Measurements from ENCODE around the gene RAB34. TPM values are rescaled to one million over a fixed set of nuclear protein-coding genes. Genes with fewer than 3 reads are reported as not detected.
A peak's percentile ranks its signal among the peaks of the same experiment; 100 is the strongest.

Gene RAB34
- total RNA-seq, 1 experiment from 2014 or later = 284 TPM

DNA sequence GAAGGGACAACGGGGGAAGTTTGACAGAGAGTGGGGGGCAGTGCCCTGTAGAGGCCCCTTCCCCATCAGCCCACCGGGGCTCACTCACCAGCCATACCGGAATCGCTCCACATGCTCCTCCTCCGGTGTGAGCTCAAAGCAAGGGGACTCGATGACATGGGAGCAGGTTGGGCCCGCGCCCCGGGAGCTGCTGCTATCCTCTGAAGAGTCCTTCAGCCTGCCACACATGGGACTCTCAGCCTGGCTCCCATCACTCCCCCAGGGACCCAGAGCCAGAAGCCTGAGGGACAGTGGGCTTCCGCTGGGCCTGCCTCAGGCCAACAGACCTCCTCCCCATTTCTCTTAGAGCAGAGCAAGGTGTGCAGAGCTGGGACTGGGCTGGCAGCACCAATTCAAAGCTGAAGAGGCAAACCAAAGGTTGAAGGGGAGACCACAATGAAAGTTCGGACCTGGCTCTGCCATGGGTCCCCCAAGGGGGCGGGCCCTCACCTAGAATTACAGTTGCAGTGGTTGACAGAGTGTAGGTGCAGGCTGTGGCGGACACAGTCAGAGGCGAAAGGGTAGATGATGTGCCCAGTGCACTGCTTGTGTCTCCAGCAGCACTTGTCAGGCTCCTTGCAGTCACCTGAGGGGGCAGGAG lies 13.3 kb downstream of the RAB34 start:
- ChIA-PET POLR2A (interaction anchor here (0.5 kb wide), 1 partner anchor 28 kb away, joined by 6 read pairs; no protein-coding TSS in a partner anchor), CTCF (no interaction called here)
- no peaks in the 10 kb centered on the region for H3K9me3 ChIP-seq (ENCODE audit: control insufficient read depth, insufficient read depth, low read depth, low read length)
- in situ Hi-C loops (cut with HindIII; ENCODE audit: low pct_unique_long_range_greater_than_20kb, low sequenced_read_pairs) (no loop called here), intact Hi-C loops (cut with micrococcal nuclease; ENCODE audit: unreplicated experiment) (no loop called here)
- no peaks in the 10 kb centered on the region for H3K4me1 ChIP-seq (ENCODE audit: control insufficient read depth, insufficient read depth, low read length)
- ATAC-seq = 0 out of 2 replicates have a peak, but pooled peaks have one; percentile 3
- H3K36me3 ChIP-seq (ENCODE audit: control insufficient read depth, insufficient read depth, low read length) = peaks cover 2% of the 10 kb centered on the region; the same call in 1 of the 2 replicates
- TF ChIP-seq SIN3A (IDR thresholded peaks at IDR 0.05; ENCODE audit: borderline replicate concordance, insufficient read depth, low read depth, low read length) (no peak), POLR2AphosphoS5 (IDR thresholded peaks at IDR 0.05; ENCODE audit: low read depth, low read length) (peak; percentile 55)
- H3K27me3 ChIP-seq (ENCODE audit: control insufficient read depth, insufficient read depth, low read length) = no peaks in the 10 kb centered on the region
- H3K4me3 ChIP-seq (ENCODE audit: low read depth in 2 of 2, low read length in 2 of 2) = no peak overlapping the region
- BruUV-seq (replicated peaks) = no TSS peak
- no peak for DNase-seq (ENCODE audit: low read depth, low spot score)
- no peak overlapping the region for H3K27ac ChIP-seq (ENCODE audit: low read length)

DNA sequence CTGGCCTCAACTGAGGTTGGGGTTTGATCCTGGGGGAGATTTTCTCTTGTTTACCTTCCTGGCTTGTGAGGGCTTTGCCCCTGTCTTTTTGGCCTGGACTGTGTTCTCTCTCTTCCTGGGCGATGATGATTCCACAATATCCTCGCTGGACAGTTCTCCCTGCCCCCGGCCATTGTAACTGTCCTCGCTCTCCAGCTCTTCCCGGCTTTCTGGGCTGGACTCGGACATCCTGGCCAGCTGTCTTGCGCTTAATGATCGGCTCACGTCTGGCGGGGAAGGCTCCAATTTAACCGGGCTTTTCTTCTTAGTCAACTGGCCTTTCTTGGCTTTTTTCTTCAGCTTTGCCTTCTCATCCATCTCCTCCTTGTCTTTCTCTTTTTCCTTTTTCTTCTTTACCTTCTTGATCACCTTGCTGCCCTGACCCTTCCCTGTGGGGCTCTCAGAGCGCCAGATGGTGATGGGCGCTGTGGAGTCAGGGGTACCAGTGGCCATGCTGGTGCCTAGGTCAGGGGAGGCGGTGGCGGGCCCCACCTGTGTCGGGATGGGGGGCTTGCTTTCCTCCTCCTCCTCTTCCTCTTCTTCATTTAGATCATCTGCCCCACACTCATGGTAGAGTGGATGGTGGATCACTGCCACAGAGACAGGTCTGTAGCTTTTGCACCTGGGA lies 14.0 kb downstream of the RAB34 start:
- DNase-seq (ENCODE audit: low read depth, low spot score) (no peak), ATAC-seq (no peak)
- no peak overlapping the region for H3K27ac ChIP-seq (ENCODE audit: low read length)
- no peak overlapping the region for H3K4me3 ChIP-seq (ENCODE audit: low read depth in 2 of 2, low read length in 2 of 2)
- no peaks in the 10 kb centered on the region for H3K27me3 ChIP-seq (ENCODE audit: control insufficient read depth, insufficient read depth, low read length)
- no peaks in the 10 kb centered on the region for H3K4me1 ChIP-seq (ENCODE audit: control insufficient read depth, insufficient read depth, low read length)
- no peaks in the 10 kb centered on the region for H3K9me3 ChIP-seq (ENCODE audit: control insufficient read depth, insufficient read depth, low read depth, low read length)
- intact Hi-C loops (cut with micrococcal nuclease; ENCODE audit: unreplicated experiment) = no loop called here
- POLR2A ChIA-PET = interaction anchor here (0.5 kb wide), 1 partner anchor 29 kb away, joined by 6 read pairs; no protein-coding TSS in a partner anchor
- TF ChIP-seq, protein P1, sequence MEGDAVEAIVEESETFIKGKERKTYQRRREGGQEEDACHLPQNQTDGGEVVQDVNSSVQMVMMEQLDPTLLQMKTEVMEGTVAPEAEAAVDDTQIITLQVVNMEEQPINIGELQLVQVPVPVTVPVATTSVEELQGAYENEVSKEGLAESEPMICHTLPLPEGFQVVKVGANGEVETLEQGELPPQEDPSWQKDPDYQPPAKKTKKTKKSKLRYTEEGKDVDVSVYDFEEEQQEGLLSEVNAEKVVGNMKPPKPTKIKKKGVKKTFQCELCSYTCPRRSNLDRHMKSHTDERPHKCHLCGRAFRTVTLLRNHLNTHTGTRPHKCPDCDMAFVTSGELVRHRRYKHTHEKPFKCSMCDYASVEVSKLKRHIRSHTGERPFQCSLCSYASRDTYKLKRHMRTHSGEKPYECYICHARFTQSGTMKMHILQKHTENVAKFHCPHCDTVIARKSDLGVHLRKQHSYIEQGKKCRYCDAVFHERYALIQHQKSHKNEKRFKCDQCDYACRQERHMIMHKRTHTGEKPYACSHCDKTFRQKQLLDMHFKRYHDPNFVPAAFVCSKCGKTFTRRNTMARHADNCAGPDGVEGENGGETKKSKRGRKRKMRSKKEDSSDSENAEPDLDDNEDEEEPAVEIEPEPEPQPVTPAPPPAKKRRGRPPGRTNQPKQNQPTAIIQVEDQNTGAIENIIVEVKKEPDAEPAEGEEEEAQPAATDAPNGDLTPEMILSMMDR (IDR thresholded peaks at IDR 0.05) = no peak
- no peak for TF ChIP-seq POLR2AphosphoS5 (IDR thresholded peaks at IDR 0.05; ENCODE audit: low read depth, low read length)
- no peak for TF ChIP-seq TCF7L2 (IDR thresholded peaks at IDR 0.05; ENCODE audit: low read depth, low read length)
- TF ChIP-seq, protein P2, sequence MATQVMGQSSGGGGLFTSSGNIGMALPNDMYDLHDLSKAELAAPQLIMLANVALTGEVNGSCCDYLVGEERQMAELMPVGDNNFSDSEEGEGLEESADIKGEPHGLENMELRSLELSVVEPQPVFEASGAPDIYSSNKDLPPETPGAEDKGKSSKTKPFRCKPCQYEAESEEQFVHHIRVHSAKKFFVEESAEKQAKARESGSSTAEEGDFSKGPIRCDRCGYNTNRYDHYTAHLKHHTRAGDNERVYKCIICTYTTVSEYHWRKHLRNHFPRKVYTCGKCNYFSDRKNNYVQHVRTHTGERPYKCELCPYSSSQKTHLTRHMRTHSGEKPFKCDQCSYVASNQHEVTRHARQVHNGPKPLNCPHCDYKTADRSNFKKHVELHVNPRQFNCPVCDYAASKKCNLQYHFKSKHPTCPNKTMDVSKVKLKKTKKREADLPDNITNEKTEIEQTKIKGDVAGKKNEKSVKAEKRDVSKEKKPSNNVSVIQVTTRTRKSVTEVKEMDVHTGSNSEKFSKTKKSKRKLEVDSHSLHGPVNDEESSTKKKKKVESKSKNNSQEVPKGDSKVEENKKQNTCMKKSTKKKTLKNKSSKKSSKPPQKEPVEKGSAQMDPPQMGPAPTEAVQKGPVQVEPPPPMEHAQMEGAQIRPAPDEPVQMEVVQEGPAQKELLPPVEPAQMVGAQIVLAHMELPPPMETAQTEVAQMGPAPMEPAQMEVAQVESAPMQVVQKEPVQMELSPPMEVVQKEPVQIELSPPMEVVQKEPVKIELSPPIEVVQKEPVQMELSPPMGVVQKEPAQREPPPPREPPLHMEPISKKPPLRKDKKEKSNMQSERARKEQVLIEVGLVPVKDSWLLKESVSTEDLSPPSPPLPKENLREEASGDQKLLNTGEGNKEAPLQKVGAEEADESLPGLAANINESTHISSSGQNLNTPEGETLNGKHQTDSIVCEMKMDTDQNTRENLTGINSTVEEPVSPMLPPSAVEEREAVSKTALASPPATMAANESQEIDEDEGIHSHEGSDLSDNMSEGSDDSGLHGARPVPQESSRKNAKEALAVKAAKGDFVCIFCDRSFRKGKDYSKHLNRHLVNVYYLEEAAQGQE (IDR thresholded peaks at IDR 0.05; ENCODE audit: insufficient read depth in 1 of 2, low read depth in 2 of 2, low read length in 1 of 2) = no peak
- peaks cover 2% of the 10 kb centered on the region; the same call in 1 of the 2 replicates for H3K36me3 ChIP-seq (ENCODE audit: control insufficient read depth, insufficient read depth, low read length)
- BruUV-seq (replicated peaks) = no TSS peak
- CTCF ChIA-PET = no interaction called here
- in situ Hi-C loops (cut with HindIII; ENCODE audit: low pct_unique_long_range_greater_than_20kb, low sequenced_read_pairs) = no loop called here

DNA sequence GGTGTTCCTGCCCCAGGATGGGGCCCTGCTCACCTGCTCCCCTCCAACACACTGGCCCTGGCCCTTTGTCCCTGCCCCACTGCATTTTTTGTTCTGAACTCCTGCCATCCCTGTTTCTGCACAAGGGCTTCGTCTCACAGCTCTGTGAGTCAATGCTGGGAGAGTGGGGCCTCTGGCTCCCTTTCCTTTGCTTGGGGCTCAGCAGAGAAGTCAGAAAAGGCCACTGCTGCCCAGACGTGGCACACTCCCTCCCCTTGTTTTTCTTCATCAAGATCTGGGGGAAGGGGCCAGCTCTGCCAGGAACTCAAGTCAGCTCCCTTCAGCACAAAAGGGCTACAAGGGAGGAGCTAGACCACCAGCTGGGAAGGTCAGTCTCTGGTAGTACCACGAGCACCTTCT lies 14.9 kb downstream of the RAB34 start:
- ATAC-seq (no peak), DNase-seq (ENCODE audit: low read depth, low spot score) (no peak)
- no TSS peak for BruUV-seq (replicated peaks)
- no peaks in the 10 kb centered on the region for H3K27me3 ChIP-seq (ENCODE audit: control insufficient read depth, insufficient read depth, low read length)
- no peaks in the 10 kb centered on the region for H3K4me1 ChIP-seq (ENCODE audit: control insufficient read depth, insufficient read depth, low read length)
- intact Hi-C loops (cut with micrococcal nuclease; ENCODE audit: unreplicated experiment) = no loop called here
- TF ChIP-seq, protein P1 (IDR thresholded peaks at IDR 0.05) = no peak
- no peak for TF ChIP-seq TCF7L2 (IDR thresholded peaks at IDR 0.05; ENCODE audit: low read depth, low read length)
- TF ChIP-seq POLR2AphosphoS5 (IDR thresholded peaks at IDR 0.05; ENCODE audit: low read depth, low read length) = no peak
- TF ChIP-seq, protein P2 (IDR thresholded peaks at IDR 0.05; ENCODE audit: insufficient read depth in 1 of 2, low read depth in 2 of 2, low read length in 1 of 2) = no peak
- TF ChIP-seq SIN3A (IDR thresholded peaks at IDR 0.05; ENCODE audit: borderline replicate concordance, insufficient read depth, low read depth, low read length) = no peak
- H3K4me3 ChIP-seq (ENCODE audit: low read depth in 2 of 2, low read length in 2 of 2) = no peak overlapping the region
- ChIA-PET POLR2A (no interaction called here), CTCF (interaction anchor here (0.6 kb wide), 1 partner anchor 56 kb away, joined by 3 read pairs; no protein-coding TSS in a partner anchor)
- in situ Hi-C loops (cut with HindIII; ENCODE audit: low pct_unique_long_range_greater_than_20kb, low sequenced_read_pairs) = no loop called here
- H3K36me3 ChIP-seq (ENCODE audit: control insufficient read depth, insufficient read depth, low read length) = peaks cover 5% of the 10 kb centered on the region; the same call in 1 of the 2 replicates
- no peak overlapping the region for H3K27ac ChIP-seq (ENCODE audit: low read length)
- no peaks in the 10 kb centered on the region for H3K9me3 ChIP-seq (ENCODE audit: control insufficient read depth, insufficient read depth, low read depth, low read length)
